ENCODE results near the gene GRWD1. TPM values are rescaled to one million over a fixed set of nuclear protein-coding genes. Genes with fewer than 3 reads are reported as not detected.

The GRWD1 gene
- total and polyA plus RNA-seq, 2 of the 13 experiments (the other 11 are each of a cell fraction or from before 2014, with no cell fraction given), result 10.8 to 46.6 TPM

- no peak for TF ChIP-seq SSRP1 (CRISPR knock-in tag; IDR thresholded peaks at IDR 0.05)
- no peak for TF ChIP-seq RXRB (CRISPR knock-in tag; IDR thresholded peaks at IDR 0.05; ENCODE audit: borderline replicate concordance)
- TF ChIP-seq SP5 (CRISPR knock-in tag; IDR thresholded peaks at IDR 0.05; ENCODE audit: borderline replicate concordance, low read depth), result no peak
- TF ChIP-seq KLF15 (CRISPR knock-in tag; IDR thresholded peaks at IDR 0.05; ENCODE audit: borderline replicate concordance), result no peak
- TF ChIP-seq GLMP (CRISPR knock-in tag; IDR thresholded peaks at IDR 0.05; ENCODE audit: borderline replicate concordance), result no peak
- TF ChIP-seq ZFP62 (CRISPR knock-in tag; IDR thresholded peaks at IDR 0.05), result no peak
- TF ChIP-seq GFI1 (CRISPR knock-in tag; IDR thresholded peaks at IDR 0.05; ENCODE audit: borderline replicate concordance), result no peak; the same call in 1 of the 2 replicates
- no peak for TF ChIP-seq MZF1 (CRISPR knock-in tag; IDR thresholded peaks at IDR 0.05; ENCODE audit: borderline replicate concordance)
- TF ChIP-seq ZNF33A (CRISPR knock-in tag; IDR thresholded peaks at IDR 0.05; ENCODE audit: borderline replicate concordance), result no peak
- TF ChIP-seq, protein P1, sequence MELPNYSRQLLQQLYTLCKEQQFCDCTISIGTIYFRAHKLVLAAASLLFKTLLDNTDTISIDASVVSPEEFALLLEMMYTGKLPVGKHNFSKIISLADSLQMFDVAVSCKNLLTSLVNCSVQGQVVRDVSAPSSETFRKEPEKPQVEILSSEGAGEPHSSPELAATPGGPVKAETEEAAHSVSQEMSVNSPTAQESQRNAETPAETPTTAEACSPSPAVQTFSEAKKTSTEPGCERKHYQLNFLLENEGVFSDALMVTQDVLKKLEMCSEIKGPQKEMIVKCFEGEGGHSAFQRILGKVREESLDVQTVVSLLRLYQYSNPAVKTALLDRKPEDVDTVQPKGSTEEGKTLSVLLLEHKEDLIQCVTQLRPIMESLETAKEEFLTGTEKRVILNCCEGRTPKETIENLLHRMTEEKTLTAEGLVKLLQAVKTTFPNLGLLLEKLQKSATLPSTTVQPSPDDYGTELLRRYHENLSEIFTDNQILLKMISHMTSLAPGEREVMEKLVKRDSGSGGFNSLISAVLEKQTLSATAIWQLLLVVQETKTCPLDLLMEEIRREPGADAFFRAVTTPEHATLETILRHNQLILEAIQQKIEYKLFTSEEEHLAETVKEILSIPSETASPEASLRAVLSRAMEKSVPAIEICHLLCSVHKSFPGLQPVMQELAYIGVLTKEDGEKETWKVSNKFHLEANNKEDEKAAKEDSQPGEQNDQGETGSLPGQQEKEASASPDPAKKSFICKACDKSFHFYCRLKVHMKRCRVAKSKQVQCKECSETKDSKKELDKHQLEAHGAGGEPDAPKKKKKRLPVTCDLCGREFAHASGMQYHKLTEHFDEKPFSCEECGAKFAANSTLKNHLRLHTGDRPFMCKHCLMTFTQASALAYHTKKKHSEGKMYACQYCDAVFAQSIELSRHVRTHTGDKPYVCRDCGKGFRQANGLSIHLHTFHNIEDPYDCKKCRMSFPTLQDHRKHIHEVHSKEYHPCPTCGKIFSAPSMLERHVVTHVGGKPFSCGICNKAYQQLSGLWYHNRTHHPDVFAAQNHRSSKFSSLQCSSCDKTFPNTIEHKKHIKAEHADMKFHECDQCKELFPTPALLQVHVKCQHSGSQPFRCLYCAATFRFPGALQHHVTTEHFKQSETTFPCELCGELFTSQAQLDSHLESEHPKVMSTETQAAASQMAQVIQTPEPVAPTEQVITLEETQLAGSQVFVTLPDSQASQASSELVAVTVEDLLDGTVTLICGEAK (IDR thresholded peaks at IDR 0.05), result no peak
- TF ChIP-seq, protein P1 (CRISPR knock-in tag; IDR thresholded peaks at IDR 0.05), result peak; percentile 42; the same call in 1 of the 2 replicates
- TF ChIP-seq ZNF343 (CRISPR knock-in tag; IDR thresholded peaks at IDR 0.05), result no peak
- TF ChIP-seq RBM22 (optimal IDR thresholded peaks at IDR 0.05; ENCODE audit: low read length), result no peak
- TF ChIP-seq ASH2L (IDR thresholded peaks at IDR 0.05; ENCODE audit: insufficient read length, low read depth, low read length), result no peak
- no peak for TF ChIP-seq EZH2 (conservative IDR thresholded peaks at IDR 0.05; ENCODE audit: low read depth, low read length)
- TF ChIP-seq TEAD2 (CRISPR knock-in tag; IDR thresholded peaks at IDR 0.05), result no peak
- TF ChIP-seq BCL3 (CRISPR knock-in tag; IDR thresholded peaks at IDR 0.05), result peak; percentile 24; the same call in 1 of the 2 replicates
- no peak for TF ChIP-seq RFXAP (CRISPR knock-in tag; IDR thresholded peaks at IDR 0.05; ENCODE audit: borderline replicate concordance)
- TF ChIP-seq MXI1 (IDR thresholded peaks at IDR 0.05; ENCODE audit: borderline replicate concordance, low read depth, low read length), result no peak
Measured at GRCh38 chr19:48500830-48501493, 55.2 kb downstream of the GRWD1 start (continued).

Measured in HepG2 (cell line).